NCI-H748 treated with DMSO at 0.1 percent for 48 hours (cell line): ENCODE results near the gene PRR5L.
"Not testable (repeated sequence)": the region's sequence is repeated elsewhere in the genome, so short reads cannot be mapped to it uniquely, and the experiment has no call there.

Experiments
- DNase-seq: peaks from one replicate; lab custom pipeline; 2025; lab: John Stamatoyannopoulos, UW

Gene PRR5L

DNA sequence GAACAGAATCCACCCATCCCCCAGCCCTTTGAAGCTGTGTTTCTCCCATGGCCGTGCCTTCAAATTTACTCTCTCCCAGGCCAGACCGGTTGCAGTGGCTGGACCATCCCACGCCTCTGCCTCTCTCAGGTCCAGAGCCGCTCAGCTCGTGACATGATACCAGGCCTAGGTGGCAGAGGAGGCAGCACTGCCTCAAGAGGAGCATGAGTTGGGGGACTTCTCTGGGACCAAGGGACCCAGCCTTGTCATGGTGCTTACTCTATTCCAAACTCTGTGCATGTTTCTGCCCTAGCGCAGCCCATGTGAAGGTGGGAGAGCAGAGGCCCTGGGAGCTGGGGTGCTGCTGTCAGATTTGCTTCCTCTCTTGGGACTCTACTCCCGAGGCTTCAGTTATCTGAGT is 163.0 kb downstream of the PRR5L start:
- DNase-seq: no peak

DNA sequence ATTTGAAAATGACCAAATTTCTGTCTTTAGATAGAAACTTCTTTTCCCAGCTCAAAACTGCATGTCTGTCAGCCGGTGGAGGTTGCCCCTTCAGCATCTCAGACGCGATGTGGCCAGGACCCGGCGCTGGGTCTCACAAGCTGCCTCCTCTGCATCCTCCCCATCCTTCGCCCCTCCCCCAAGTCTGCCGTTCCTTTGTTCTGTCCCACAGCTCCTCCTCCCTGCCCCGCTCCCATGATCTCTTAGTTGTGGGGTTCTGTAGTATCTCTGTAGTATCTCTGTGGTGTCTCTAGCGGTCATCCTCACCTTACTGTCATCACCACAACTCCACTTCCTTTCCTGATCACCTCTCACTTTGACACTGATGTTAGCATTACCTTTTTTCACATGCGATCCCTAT is 164.1 kb downstream of the PRR5L start:
- DNase-seq: no peak

DNA sequence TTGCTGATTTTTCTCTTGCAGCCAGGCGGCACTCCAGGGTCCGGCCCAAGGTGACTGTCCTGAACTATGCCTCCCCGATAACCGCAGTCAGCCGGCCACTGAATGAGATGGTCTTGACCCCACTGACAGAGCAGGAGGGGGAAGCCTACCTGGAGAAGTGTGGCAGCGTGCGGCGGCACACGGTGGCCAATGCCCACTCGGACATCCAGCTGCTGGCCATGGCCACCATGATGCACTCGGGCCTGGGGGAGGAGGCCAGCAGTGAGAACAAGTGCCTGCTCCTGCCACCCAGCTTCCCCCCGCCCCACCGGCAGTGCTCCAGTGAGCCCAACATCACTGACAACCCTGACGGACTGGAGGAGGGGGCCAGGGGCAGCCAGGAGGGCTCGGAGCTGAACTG is 166.2 kb downstream of the PRR5L start:
- no peak for DNase-seq

DNA sequence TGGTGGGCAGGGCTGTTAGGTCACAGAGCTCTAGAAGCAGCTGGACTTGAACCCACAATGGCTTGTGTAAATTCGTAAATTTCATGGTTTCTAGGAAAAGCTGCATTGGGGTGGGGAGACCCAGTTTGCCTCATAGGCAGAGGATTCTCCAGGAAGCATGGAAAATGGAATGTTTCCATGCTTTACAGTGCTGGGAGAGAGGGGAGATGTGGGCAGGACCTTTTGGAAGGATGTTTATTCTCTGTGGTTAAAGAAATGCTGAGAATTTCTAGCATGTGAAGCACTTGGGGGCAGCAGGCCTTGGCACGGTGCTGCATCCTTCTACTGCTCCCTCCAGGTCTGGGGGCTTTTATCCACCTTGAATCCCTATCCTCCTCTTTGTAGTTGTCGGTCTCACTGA is 167.7 kb downstream of the PRR5L start:
- DNase-seq: no peak

DNA sequence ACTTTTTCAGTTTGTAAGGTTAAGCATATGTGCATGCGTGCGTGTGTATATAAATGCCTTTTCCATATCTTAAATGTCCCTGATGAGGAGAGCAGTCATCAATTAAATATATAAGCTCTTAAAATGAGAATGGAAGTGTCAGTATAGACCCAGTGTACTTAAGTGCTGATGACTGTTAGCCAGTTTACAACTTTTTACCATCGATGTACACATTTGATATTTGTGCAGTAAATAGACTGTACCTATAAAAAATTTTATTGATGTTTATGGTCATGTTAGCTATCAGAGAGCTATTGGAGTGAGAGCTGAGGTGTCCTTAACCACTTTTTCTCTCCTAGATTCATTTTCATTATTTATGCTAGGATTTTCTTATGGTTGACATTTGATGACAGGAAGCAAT is 168.6 kb downstream of the PRR5L start:
- no peak for DNase-seq

DNA sequence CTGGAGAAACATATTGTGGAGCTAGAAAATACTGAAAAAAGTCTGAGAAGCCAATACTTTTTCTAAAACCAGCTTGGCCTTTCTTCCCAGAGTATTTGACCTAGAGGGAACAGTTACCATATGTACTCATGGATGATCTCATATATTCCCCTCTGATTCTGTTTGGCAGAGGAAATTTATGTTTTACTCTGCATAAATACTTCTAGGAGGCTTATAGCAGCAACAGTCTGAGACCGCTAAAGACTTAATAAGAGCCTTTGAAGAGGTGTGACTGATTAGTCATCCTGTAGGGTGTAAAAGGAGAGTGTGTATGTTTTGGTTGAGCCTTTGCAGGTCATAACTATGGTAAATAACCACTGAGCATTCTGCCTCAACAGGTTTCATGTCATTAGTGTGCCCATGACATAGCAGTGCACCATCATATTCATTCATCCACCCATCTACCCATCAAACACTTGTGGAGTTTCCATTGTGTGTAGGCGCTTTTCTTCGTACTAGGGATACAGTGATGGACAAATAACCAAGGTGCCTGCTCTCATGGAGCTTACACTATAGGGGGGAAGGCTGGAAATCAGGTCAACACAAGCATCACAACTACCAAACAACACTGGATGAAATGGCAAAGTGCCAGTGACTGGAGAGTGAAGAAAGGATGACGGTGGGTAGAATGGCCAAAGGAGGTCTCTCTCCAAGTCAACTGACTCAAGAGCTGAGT is 169.5 kb downstream of the PRR5L start:
- no peak for DNase-seq

DNA sequence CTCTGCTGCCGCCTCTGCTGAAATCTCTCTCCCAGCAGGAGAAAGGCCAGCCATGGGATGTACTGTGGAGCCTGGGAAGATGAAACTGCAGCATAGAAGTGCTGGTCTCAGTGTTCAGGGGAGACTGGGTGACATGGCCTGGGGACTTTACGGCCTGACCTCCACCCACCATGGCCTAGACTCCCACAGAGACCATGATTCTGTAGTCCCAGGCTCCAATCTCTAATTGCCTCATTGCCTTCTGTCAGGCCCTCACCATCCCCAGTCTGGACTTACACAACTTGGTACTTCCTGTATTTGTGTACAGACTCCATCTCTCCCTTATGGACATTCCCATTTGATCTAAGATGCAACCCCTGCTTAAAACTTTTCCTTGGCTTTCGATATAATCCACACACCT is 170.9 kb downstream of the PRR5L start:
- no peak for DNase-seq

DNA sequence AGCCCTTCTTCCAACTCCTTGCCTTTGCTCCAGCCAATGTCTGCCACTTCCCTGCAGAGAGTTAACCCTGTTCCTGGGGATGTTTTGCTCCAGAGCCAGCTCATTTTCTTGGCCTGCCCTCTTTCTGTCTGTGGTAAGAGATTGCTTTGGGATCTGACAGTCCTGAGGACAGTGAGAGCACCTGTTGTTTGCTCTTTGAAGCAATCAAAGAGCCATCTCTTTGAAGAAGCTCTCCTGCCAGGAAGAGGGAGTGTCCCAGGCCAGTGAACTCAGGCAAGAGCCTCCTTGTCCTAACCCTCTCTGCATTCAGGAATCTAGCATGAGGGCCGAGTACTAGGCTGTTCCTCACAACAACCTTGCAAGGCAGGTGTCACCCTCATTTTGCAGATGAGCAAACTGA is 171.8 kb downstream of the PRR5L start:
- no peak for DNase-seq

DNA sequence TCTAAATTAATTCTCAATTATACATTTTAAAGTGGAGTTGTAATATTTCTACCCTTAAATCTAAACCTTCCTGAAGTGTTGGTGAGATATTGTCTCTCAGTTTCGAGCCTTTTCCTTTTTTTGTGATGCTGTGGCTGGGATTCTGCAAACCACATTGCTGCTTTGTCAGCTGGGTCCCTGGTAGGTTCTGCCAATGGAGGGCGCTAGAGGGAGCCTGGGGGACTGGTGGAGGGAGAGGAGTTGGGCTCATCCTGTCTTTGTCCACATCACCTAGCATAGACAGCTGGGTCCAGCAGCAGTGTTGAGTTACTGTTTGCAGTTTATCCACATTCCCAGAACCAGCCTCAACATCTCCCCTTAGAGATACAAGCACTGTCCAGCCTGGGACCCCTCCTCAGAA is 173.0 kb downstream of the PRR5L start:
- DNase-seq: no peak

DNA sequence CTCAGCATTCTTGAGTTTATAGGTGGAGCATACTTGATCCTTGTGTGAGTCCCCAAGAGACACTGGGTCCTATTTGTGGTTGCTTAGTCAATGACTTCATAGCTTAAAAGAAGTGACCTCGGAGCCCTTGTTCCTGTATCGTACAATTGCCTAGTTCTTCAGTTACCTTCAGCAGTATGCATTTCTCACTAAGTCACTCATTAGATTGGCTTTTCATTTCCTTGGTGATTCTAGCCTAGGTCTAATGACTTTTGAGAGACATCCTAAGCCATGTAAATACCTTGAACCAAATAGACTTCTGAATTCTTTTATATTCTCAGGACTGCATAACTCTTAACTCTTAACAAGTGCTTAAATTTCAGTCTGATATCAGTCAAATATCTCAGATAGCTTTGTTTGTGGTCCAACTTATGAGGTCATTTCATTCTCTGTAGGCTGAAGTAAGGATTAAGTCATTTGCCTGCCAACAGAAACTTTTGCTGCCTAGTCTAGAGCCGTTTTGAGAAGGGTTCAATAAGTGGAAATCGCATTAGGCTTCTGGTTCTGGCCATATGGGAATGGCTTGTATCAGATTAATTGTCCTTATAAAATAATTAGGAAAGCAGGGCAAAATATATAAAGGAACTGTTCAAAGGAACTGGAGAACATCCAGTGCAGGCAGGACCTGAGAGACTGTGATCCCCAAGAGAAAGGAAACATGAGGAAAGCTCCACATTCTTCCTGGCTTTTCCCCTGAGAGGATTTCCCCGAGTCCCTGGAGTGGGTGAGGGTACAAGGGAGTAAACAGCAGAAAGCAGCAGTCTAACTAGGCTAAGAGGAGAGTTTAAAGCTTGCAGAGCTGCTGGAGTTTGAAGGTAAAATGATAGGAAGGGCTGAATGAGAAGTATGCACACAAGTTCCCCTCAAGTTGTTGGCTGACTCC is 174.1 kb downstream of the PRR5L start:
- DNase-seq: no peak

DNA sequence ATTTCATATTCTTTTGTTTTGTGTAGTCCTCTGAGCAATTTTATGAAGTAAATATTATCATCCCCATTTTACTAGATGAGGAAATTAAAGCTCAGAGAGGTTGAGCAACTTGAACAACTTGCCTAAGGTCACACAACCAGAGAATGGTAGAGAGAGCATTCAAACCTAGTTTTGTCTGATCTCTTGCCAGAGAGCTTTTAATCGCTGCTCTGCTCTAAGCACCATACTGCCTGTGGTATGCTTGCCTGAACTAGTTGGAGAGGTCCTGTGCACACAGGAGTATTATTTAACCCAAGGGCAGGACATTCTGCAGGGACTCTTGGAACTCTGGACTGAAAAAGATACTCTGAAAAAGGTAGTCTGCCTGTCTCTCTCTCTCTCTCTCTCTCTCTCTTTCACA is 175.5 kb downstream of the PRR5L start:
- no peak for DNase-seq

DNA sequence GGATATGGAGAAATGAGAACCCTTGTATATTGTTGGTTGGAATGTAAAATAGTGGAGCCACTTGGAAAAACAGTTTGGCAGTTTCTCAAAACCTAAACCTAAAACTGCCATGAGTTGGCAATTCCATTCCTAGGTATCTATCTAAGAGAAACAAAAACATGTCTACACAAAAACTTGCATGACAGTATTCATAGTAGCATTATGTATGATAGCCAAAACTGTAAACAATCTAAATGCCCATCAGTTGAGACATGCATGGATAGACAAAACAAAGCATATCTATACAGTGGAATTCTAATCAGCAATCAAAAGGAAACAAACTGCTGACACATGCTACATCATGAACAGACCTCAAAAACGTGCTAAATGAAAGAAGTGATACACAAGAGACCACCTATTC is 179.1 kb downstream of the PRR5L start:
- DNase-seq: no peak

DNA sequence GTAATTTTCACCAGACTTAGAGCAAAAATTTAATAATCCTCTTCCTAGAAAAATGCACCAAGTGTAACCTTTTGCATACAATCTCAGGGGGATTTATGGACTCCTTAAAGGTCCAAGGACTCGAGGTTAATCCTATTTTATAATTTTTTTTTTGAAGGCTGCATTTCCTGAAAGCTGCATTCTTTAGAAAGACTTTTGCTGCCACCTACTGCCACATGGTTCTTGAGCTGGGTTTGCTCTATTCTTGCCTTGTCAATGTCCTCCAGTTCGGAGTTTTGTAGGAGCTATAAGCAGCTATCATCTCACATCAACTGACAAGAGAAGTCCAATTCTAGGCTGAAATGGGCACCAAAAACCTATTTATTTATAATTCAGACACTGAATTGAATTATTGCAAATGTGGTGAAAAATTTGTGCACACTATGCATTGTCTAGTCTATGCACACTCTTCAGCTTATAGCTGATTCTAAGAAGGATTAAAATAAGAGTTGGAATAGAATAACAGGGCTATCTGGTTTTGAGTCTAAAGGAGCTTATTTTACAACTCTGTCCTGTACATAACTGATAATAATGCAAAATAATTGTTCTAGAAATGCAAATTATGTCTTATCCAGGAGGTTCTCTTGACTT is 182.7 kb downstream of the PRR5L start:
- peak; percentile 28 for DNase-seq

DNA sequence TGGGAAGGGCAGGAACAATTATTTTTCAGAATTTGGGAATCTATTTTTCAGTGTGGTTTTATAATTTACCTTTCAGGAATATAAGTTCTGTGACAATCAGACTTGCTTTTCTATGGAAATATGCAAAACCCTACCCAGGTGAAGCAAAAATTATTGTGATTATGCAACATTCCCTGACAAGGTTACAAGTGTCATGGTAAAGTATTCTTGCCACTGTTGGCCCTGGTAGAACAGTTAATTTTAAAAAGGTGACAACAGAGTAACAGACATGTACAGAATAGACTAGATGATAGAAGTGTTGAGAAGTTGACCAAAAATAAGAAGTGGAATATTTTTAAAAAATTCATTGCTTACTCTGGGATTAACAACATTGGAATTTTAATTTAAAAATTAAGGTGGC is 184.7 kb downstream of the PRR5L start:
- DNase-seq: no peak

DNA sequence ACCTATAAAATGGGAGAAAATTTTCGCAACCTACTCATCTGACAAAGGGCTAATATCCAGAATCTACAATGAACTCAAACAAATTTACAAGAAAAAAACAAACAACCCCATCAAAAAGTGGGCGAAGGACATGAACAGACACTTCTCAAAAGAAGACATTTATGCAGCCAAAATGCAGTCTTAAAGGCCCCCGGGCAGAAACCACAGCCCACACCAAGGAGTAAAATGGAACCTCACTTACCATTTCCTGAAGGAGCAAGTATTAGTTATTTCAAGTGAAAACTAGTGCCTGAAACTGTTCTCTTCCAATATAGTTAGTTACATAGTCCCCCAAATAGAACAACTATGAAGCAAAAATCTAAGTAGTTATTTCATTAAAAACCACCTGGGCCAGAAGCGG is 187.0 kb downstream of the PRR5L start:
- DNase-seq: not testable (repeated sequence)

DNA sequence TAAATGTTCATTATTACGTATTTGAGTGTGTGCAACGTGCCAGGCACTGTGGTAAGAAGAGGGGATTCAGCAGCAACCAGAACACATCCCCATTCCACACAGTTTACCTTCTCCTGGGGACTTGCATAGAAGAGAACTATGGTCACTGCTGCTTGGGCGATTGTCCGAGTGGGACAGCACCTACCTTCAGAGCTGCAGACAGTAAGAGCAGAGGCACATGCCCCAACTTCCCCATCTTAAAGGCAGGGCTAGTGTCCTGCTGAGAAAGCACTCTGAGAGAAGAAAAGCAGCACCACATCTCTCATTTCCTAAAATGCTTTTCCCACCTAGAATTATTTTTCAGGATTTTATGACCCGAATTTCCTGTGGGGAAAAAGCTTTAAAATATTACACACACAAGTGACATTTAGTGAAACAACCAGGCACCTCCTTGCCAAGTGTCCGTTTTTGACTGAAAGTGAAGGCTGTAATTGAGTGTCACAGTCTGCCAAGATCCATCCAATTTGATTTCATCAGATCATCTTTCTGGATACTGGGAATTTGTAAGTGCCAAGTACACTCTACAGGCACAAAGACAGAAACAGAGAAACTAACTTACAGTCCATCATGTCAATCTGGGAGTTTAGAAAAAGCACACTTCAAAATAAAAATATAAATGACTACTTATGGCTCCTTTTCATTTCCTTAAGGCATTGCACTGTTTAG is 189.4 kb downstream of the PRR5L start:
- DNase-seq: no peak

DNA sequence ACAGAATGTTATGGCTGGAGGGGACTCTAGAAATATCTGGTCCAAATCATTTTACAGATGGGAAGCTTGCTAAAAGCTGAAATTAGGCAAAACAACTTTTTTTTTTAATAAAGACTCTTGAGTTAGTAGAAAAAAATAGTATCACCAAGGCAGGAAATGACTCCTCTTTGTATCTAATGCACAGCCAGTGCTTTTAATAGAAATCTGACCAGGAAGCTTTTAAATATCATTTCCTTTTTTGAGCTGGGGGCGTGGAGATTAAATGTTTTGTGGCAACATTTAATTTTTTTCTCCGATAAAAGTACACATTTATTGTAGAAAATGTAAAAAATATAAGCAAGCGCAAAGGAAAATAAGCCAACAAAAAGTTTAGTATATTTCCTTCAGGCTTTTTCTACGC is 191.5 kb downstream of the PRR5L start:
- DNase-seq: no peak

DNA sequence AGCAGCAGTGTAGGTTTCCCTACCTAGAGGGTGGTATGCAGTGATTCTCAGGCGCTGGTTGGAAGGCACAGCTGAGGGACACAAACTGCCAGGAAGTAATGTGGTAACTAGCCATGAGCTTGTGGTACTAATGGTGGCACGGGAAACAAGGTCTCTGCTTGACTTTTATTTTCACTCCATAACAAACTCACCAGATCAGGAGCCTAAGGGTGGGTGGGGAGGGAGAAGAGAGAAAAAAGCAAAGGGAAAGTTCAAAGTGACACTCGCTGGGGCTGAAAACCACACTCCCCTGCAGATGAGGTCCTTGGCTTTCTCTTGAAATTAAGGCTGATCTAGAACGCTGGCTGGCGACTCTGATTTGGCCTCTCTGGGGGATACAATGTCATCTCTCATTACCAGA is 192.0 kb downstream of the PRR5L start:
- DNase-seq: no peak

DNA sequence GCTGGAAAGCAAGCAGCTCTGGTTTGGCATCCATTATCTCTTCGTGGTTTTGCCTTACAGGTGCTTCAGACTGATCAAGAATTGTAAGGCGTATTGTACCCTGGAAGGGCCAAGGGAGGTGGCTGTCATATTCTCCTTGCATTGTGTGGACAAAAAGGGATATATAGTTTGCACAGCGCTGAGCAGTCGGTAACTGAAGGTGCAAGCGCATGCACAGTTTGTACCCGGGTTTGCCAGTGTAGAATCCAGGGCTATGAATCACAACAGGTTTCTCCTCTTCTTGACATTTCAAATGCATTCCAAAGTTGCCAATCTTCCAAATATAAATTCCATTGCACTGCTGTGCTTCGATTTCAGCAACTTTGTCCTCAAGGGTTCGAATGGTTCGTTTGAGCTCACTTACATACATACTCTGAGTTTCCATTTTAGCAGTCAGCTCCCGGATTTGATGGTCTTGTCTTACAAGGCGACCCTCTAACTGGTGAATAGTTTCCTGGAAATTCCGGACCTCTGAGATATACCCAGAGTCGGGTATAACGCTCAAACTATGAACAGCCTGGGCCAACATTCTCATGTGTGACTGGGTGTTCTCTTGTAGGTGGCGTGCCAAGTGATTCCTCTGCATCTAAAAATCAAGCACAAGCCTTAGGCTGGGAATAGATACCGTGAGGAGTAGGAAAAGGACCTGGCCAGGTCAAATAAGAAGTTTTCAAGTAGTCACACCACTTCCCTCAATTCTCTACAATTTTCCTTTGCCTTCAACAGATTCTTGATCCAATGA is 194.1 kb downstream of the PRR5L start:
- DNase-seq: no peak

DNA sequence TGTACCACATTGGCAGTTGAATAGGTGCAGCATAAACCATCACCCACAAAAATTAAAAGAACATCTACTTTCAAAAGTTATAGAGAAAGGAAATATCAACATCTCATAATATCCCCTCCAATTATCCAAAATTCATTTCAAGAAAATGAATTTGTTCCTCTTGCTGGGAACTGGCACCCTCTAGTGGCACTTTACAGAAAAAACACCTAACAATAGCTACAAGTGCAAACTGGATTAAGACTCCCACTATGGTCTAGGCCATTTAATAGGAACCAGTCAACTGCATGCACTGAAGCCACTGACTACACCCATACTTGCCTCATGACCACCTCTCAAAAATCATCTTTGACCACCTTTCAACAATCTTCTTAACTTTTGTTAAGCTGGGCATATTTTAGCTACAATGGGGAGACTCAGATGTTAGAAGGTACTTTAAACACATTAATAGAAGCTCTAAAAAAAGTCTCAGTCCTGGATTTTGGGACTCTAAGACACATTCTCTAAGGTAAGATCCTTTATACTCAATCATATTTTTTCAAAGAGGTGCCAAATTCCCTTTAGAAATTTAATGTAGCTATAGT is 196.7 kb downstream of the PRR5L start:
- DNase-seq: peak; percentile 36

DNA sequence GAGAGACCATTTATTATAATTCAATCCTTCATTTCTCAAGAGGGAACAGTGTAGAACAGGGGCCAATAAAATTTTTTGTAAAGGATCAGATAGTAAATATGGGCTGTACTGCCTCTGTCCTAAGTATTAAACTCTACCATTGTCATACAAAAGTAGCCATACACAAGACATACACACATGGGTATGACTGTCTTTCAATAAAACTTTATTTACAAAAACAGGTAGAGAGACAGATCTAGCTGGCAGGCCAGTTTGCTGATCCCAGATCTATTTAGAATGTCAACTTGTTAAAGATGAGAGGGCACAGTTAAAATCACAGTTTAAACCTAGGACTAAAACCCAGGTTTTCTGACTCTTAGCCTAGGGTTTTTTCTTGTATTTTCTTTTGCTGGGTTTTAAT is 197.2 kb downstream of the PRR5L start:
- DNase-seq: no peak
